Mucosa of rectum (tissue), 2 donors: Measurements from ENCODE around the gene TUT7.
"Not testable (repeated sequence)": the region's sequence is repeated elsewhere in the genome, so short reads cannot be mapped to it uniquely, and the experiment has no call there.

Experiments used
- H3K27ac ChIP-seq, 2 donors: one replicate each; pipeline ENCODE4 v1.7.0; 2013; ENCODE audit warnings: inconsistent platforms in 2 of 2, low read depth in 2 of 2, low read length in 2 of 2
- H3K27me3 ChIP-seq, 2 donors: one replicate each; pipeline ENCODE4 v1.7.0; 2013; ENCODE audit warnings: low read length in 2 of 2; ENCODE audit not compliant: control insufficient read depth in 2 of 2, insufficient read depth in 2 of 2
- H3K36me3 ChIP-seq, 2 donors: one replicate each; pipeline ENCODE4 v1.7.0; 2013; ENCODE audit warnings: low read length in 2 of 2; ENCODE audit not compliant: control insufficient read depth in 2 of 2, insufficient read depth in 2 of 2
- H3K4me1 ChIP-seq, 2 donors: one replicate each; pipeline ENCODE4 v1.7.0; 2013; ENCODE audit warnings: low read length in 2 of 2, mild to moderate bottlenecking in 1 of 2; ENCODE audit not compliant: control insufficient read depth in 2 of 2, insufficient read depth in 2 of 2
- H3K4me3 ChIP-seq, 2 donors: one replicate each; pipeline ENCODE4 v1.7.0; 2013; ENCODE audit warnings: low read length in 2 of 2
- H3K9ac ChIP-seq, 2 donors: one replicate each; pipeline ENCODE4 v1.7.0; 2013; ENCODE audit warnings: low read length in 2 of 2, low read depth in 1 of 2, mild to moderate bottlenecking in 1 of 2
- H3K9me3 ChIP-seq, 2 donors: one replicate each; pipeline ENCODE4 v1.7.0; 2013; ENCODE audit warnings: low read length in 2 of 2; ENCODE audit not compliant: control insufficient read depth in 2 of 2
- donor health status: healthy.
- donor health status: Normal muscosa, but diverticular disease.

The TUT7 gene

GRCh38 chr9:86312959-86313358 lies 41.3 kb downstream of the TUT7 start:
- H3K27ac ChIP-seq, H3K4me1 ChIP-seq, H3K9ac ChIP-seq, H3K27me3 ChIP-seq, H3K4me3 ChIP-seq, H3K9me3 ChIP-seq: not testable (repeated sequence)
- H3K36me3 ChIP-seq, result peaks cover 64% of the 10 kb centered on the region in 2 donors

GRCh38 chr9:86308687-86309086 lies 45.5 kb downstream of the TUT7 start:
- no peaks in the 10 kb centered on the region for H3K27me3 ChIP-seq
- peaks cover 66 to 69% of the 10 kb centered on the region in 2 donors for H3K36me3 ChIP-seq
- no peak overlapping the region for H3K4me3 ChIP-seq
- no peaks in the 10 kb centered on the region for H3K9me3 ChIP-seq
- H3K4me1 ChIP-seq, result no peaks in the 10 kb centered on the region
- H3K27ac ChIP-seq, result no peak overlapping the region
- H3K9ac ChIP-seq, result no peak overlapping the region

- Histone ChIP-seq H3K36me3 (peaks cover 74 to 79% of the 10 kb centered on the region in 2 donors), H3K9ac (no peak overlapping the region), H3K27me3 (no peaks in the 10 kb centered on the region), H3K4me1 (no peaks in the 10 kb centered on the region), H3K9me3 (no peaks in the 10 kb centered on the region), H3K4me3 (no peak overlapping the region), H3K27ac (no peak overlapping the region)
These were observed 49.9 kb downstream of the TUT7 start for GRCh38 chr9:86304236-86304730.

- Histone ChIP-seq H3K27ac (no peak overlapping the region), H3K9ac (no peak overlapping the region), H3K4me1 (no peaks in the 10 kb centered on the region), H3K9me3 (no peaks in the 10 kb centered on the region), H3K36me3 (peaks cover 80 to 82% of the 10 kb centered on the region in 2 donors), H3K4me3 (no peak overlapping the region), H3K27me3 (no peaks in the 10 kb centered on the region)
These were observed 50.8 kb downstream of the TUT7 start for GRCh38 chr9:86303316-86303975.

- no peak overlapping the region for H3K4me3 ChIP-seq
- H3K27me3 ChIP-seq, result no peaks in the 10 kb centered on the region
- no peak overlapping the region for H3K27ac ChIP-seq
- H3K9ac ChIP-seq, result no peak overlapping the region
- H3K9me3 ChIP-seq, result no peaks in the 10 kb centered on the region
- H3K4me1 ChIP-seq, result no peaks in the 10 kb centered on the region
- H3K36me3 ChIP-seq, result peaks cover 79 to 88% of the 10 kb centered on the region in 2 donors
These were observed 52.5 kb downstream of the TUT7 start for GRCh38 chr9:86301686-86302085.

- peaks cover 78 to 87% of the 10 kb centered on the region in 2 donors for H3K36me3 ChIP-seq
These were observed 53.5 kb downstream of the TUT7 start for GRCh38 chr9:86300701-86301100.

GRCh38 chr9:86298873-86299272 lies 55.3 kb downstream of the TUT7 start:
- no peaks in the 10 kb centered on the region for H3K27me3 ChIP-seq
- no peaks in the 10 kb centered on the region for H3K4me1 ChIP-seq
- H3K4me3 ChIP-seq, result no peak overlapping the region
- H3K27ac ChIP-seq, result no peak overlapping the region
- no peaks in the 10 kb centered on the region for H3K9me3 ChIP-seq
- H3K9ac ChIP-seq, result no peak overlapping the region
- H3K36me3 ChIP-seq, result peaks cover 69 to 73% of the 10 kb centered on the region in 2 donors

More at GRCh38 chr9:86300701-86301100, 53.5 kb downstream of the TUT7 start:
- Histone ChIP-seq H3K4me3 (no peak overlapping the region), H3K27me3 (no peaks in the 10 kb centered on the region), H3K27ac (no peak overlapping the region), H3K9me3 (no peaks in the 10 kb centered on the region), H3K9ac (no peak overlapping the region), H3K4me1 (no peaks in the 10 kb centered on the region)

- not testable (repeated sequence) for H3K9me3 ChIP-seq, H3K4me1 ChIP-seq, H3K27ac ChIP-seq, H3K9ac ChIP-seq, H3K27me3 ChIP-seq, H3K4me3 ChIP-seq
- H3K36me3 ChIP-seq, result peaks cover 13 to 19% of the 10 kb centered on the region in 2 donors
These were observed 63.9 kb downstream of the TUT7 start for GRCh38 chr9:86290341-86290740.

- H3K9ac ChIP-seq, result no peak overlapping the region
- H3K4me3 ChIP-seq, result no peak overlapping the region
- H3K9me3 ChIP-seq, result no peaks in the 10 kb centered on the region
- no peaks in the 10 kb centered on the region for H3K27me3 ChIP-seq
- no peak overlapping the region for H3K27ac ChIP-seq
- no peaks in the 10 kb centered on the region for H3K4me1 ChIP-seq
- H3K36me3 ChIP-seq, result peaks cover 12 to 16% of the 10 kb centered on the region in 2 donors
These were observed 65.6 kb downstream of the TUT7 start for GRCh38 chr9:86288499-86289198.

- no peaks in the 10 kb centered on the region for H3K9me3 ChIP-seq
- no peak overlapping the region for H3K4me3 ChIP-seq
- H3K27me3 ChIP-seq, result no peaks in the 10 kb centered on the region
- H3K27ac ChIP-seq, result no peak overlapping the region
- H3K9ac ChIP-seq, result no peak overlapping the region
- H3K4me1 ChIP-seq, result peaks cover 5 to 7% of the 10 kb centered on the region in 2 donors
- H3K36me3 ChIP-seq, result peaks cover 9% of the 10 kb centered on the region in 2 donors
These were observed 67.2 kb downstream of the TUT7 start for GRCh38 chr9:86287013-86287412.
